ENCODE measurements around the gene NEMF.
"Not testable (repeated sequence)": the region's sequence is repeated elsewhere in the genome, so short reads cannot be mapped to it uniquely, and the experiment has no call there.

The NEMF gene

DNA sequence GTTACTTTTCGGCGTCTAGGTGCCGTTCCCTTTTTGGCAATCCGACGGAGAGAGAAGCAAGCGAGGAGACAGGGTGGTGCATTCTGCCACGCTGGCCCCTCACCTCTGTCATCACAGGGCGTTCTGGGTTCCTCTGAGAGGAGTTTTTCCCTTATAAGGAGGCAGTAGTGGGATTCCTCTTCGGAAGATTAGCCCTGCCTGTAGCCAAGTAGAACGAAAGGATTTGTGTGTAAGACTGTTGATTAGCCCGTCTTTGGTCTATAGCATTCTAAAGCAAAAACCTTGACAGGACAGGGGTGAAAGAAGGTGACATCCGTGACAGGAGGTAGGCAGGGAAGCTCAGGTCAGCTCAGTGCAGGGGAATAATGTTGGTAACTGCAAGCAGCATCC, 9.1 kb upstream of the NEMF start:
- H3K4me1 Mint-ChIP-seq, result peaks cover 12% of the 10 kb centered on the region
- H3K4me3 Mint-ChIP-seq, result no peak overlapping the region
- peaks cover 1% of the 10 kb centered on the region for H3K27me3 Mint-ChIP-seq
- no peaks in the 10 kb centered on the region for H3K9me3 Mint-ChIP-seq
- no peaks in the 10 kb centered on the region for H3K36me3 Mint-ChIP-seq
- no peak overlapping the region for H3K27ac Mint-ChIP-seq

DNA sequence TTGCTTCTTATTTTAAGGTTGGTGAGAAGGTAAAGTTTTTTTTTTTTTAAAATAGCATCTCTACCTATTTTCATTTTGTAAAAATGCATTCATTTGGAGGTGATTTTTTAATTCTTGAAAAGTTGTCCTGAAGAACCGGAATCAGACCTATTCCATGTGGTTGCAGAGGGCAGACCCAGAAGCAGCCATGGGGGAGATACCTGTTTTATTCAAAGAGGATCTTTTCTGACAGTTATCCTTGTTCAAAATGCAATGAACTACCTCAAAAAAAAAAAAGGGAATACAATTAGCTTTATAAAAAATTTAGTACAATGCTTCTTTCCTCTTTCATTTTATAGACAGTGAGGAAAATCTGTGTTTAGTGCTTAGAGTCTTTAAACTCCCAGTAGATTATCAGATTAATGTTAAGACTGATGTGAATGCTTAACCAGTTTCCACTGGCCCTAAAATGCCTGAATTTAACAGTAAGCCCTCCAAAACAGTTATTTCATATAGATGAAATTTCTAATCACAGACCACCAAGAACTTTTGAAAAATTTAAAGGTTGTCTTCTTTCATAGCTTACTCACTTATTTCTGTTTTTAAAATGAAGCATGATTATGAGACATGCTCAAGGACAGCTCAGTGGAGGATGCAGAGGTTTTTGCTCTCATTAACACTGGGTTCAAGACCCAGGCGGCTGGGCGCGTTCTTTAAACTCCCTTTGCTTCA, 8.6 kb upstream of the NEMF start:
- Mint-ChIP-seq H3K4me1 (peaks cover 12% of the 10 kb centered on the region), H3K36me3 (no peaks in the 10 kb centered on the region), H3K27ac (no peak overlapping the region), H3K4me3 (no peak overlapping the region), H3K9me3 (no peaks in the 10 kb centered on the region), H3K27me3 (peaks cover 1% of the 10 kb centered on the region)

DNA sequence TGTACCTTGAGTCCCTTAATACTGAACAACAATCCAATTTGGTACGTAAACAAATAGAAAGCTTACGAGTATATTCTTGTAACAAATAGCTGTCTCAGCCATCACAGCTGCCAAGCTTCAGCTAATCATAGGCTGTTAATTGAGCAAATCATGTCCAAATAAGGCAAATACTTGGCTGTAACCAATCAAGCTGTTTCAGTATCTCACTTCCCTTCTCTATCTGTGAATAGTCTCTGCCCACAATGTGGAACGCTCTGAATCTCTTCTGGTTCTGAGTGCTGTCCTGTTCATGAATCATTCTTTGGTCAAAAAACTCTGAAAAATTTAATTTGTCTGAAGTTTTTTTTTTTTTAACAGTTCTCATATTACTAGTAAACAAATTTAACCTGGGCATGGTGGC, 5.8 kb upstream of the NEMF start:
- H3K4me1 Mint-ChIP-seq, result peaks cover 18% of the 10 kb centered on the region
- H3K9me3 Mint-ChIP-seq, result no peaks in the 10 kb centered on the region
- H3K4me3 Mint-ChIP-seq, result no peak overlapping the region
- no peaks in the 10 kb centered on the region for H3K36me3 Mint-ChIP-seq
- no peak overlapping the region for H3K27ac Mint-ChIP-seq
- peaks cover 1% of the 10 kb centered on the region for H3K27me3 Mint-ChIP-seq

DNA sequence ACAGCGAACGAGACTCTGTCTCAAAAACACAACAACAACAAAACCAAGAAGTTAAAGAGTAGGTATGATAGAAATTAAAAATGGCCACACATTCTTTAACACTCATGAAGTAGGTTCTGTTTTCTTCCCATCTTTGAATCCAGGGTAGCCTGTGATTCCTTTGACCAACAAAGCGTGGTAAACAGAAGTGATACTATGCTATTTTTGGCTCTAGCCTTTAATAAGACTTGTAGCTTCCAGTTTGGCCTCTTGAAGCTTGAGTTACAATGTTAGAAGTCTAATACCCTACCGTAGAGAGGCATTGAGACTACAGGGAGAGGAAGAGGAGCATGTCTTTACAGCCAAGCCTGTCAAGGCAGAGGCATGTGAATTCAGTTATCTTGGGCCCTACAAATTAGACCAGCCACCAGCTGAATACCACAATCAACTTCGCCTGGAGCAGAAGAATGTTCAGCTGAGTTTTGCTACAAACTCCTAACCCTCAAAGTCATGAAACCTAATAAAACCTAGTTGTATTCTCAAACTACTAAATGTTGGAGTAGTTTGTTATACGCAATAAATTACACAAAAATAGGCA, 4.9 kb upstream of the NEMF start:
- Mint-ChIP-seq H3K27me3 (no peaks in the 10 kb centered on the region), H3K4me3 (no peak overlapping the region), H3K27ac (no peak overlapping the region)

DNA sequence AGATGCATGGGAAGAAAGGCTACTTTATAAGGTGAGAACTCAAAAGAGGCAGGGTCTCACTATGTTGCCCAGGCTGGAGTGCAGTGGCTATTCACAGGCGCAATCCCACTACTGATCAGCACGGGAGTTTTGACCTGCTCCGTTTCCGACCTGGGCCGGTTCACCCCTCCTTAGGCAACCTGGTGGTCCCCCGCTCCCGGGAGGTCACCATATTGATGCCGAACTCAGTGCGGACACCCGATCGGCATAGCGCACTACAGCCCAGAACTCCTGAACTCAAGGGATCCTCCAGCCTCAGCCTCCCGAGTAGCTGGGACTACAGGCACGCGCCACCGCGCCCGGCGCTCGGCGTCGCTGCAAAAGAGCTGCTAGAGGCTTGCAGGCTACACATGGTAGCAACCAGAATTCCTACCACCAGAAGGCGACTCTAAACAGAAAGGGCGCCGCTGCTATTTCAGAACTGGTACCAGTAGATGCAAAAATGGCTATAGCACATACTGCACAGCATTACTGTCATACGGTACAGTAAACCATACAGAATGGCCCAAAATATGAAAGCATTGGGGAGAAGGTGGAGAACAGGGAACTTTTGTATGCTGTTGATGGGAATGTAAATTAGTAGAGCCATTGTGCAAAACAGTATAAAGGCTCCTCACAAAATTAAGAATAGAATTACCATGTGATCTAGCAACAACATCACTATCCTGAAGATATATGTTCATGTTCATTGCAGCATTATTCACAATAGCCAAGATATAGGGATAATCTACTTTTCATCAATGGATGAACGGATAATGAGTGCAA, 1.2 kb upstream of the NEMF start:
- Mint-ChIP-seq H3K4me1 (peaks cover 39% of the 10 kb centered on the region), H3K27ac (peak overlapping the region; percentile 100), H3K36me3 (peaks cover 4% of the 10 kb centered on the region), H3K4me3 (peak overlapping the region; percentile 98), H3K27me3 (no peaks in the 10 kb centered on the region), H3K9me3 (no peaks in the 10 kb centered on the region)

More for the DNA sequence above, 4.9 kb upstream of the NEMF start:
- Mint-ChIP-seq H3K9me3 (no peaks in the 10 kb centered on the region), H3K4me1 (peaks cover 26% of the 10 kb centered on the region), H3K36me3 (no peaks in the 10 kb centered on the region)

DNA sequence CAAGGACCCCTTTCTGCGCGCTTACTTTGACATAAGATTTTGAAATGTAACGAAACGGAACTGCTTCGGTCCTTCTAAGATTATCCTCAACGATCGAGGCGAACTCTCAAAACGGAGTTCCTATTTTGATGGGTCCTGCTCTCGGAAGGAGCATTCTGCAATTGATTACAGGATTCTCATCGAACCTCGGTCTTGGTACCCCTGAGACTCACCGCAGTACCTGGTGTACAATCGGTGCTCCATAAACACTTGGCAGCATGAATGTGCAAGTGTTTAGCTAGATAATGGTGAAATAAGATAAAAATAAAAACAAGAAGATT, 530 bp upstream of the NEMF start:
- Mint-ChIP-seq H3K4me3 (peak overlapping the region; percentile 98), H3K9me3 (no peaks in the 10 kb centered on the region), H3K4me1 (peaks cover 40% of the 10 kb centered on the region), H3K27me3 (no peaks in the 10 kb centered on the region), H3K36me3 (peaks cover 4% of the 10 kb centered on the region), H3K27ac (peak overlapping the region; percentile 100)

DNA sequence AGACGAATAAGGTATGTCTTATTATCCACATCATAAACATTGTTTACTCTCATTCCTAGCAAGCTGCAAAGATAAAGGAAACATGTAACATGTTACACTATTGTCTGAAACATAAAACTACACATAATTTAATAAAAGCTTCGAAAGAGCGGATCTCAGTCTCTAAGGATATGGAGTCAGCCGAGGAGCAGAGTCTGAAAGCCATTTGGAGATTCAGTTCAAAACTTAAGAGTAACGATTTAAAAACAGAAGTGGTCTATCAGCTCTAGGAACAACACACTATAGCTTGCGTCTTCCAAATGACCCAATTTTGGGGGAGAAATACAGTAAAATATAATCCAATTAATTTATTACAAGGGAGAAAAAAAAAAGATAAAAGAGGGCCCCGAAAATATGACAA, 775 bp downstream of the NEMF start:
- Mint-ChIP-seq H3K36me3 (peaks cover 4% of the 10 kb centered on the region), H3K27ac (peak overlapping the region; percentile 100), H3K4me1 (peaks cover 43% of the 10 kb centered on the region), H3K9me3 (no peaks in the 10 kb centered on the region), H3K27me3 (no peaks in the 10 kb centered on the region), H3K4me3 (peak overlapping the region; percentile 98)

DNA sequence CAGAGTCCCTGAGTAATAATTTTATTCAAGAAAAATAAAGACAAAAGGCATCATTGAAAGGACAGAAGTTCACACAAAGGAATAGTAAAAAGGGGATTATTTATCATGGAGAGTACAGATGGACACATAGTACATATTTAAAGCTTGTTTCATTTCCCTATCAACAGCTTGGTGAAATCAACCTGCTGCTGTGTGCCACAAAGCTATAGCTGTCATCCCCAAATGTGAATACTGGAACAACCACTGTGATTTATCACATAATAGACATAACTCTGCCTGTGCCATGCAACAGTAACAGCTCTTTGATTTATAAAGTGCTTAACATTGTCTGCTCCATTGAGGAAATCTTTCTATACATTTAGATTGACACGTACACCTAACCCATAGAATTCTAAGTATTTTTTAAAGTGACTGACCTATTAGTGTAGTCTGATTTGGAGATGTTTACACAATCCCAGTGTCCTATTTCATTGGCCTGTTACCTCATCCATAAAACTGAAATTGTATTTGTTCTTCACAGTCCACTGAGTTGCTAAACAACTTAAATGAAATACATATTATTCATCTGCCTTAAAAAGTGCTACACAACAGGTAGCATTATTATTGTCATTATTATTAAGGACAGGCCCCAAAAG, 3.3 kb downstream of the NEMF start:
- Mint-ChIP-seq H3K4me1 (peaks cover 43% of the 10 kb centered on the region), H3K4me3 (no peak overlapping the region)

DNA sequence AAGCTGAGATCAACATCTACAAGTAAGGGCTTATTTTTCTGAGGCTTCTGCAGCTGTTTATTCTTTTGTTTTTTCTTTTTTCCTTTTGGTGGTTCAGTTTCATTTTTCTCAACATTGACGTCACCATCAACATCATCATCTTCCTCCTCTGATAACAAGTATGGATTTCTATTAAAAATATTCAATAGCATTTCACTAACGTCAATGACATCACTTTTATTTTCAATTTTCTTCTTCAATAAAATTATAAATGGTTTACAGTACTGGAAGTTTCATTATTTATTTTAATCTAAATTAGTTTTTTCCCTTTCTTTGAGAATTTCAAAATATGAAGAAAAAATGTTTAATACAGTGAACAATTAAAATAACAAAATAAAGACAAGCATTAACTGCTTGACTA, 23.9 kb downstream of the NEMF start:
- peaks cover 14% of the 10 kb centered on the region for H3K36me3 Mint-ChIP-seq

More for the DNA sequence above, 3.3 kb downstream of the NEMF start:
- H3K9me3 Mint-ChIP-seq, result no peaks in the 10 kb centered on the region
- no peak overlapping the region for H3K27ac Mint-ChIP-seq
- H3K27me3 Mint-ChIP-seq, result no peaks in the 10 kb centered on the region
- H3K36me3 Mint-ChIP-seq, result peaks cover 8% of the 10 kb centered on the region

DNA sequence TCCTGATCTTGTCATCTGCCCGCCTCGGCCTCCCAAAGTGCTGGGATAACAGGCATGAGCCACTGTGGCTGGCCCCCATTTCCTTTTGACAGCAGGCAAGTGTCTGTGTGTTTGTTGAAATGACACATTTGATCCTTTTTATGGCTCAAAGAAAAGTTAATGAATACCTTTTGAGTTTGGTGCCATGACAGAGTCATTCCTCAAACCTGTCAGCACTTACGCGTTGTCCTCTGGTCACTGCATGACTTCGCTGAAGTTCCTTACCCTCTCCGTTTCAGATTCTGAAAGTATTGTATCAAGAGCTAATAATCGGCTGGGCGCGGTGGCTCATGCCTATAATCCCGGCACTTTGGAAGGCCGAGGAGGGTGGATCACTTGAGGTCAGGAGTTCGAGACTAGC, 32.4 kb downstream of the NEMF start:
- Mint-ChIP-seq H3K4me1 (peaks cover 5% of the 10 kb centered on the region), H3K4me3 (no peak overlapping the region), H3K27me3 (no peaks in the 10 kb centered on the region), H3K36me3 (peaks cover 33% of the 10 kb centered on the region), H3K27ac (no peak overlapping the region), H3K9me3 (no peaks in the 10 kb centered on the region)

More for the DNA sequence above, 23.9 kb downstream of the NEMF start:
- Mint-ChIP-seq H3K4me1 (peaks cover 12% of the 10 kb centered on the region), H3K9me3 (no peaks in the 10 kb centered on the region), H3K27me3 (no peaks in the 10 kb centered on the region), H3K4me3 (no peak overlapping the region), H3K27ac (no peak overlapping the region)

DNA sequence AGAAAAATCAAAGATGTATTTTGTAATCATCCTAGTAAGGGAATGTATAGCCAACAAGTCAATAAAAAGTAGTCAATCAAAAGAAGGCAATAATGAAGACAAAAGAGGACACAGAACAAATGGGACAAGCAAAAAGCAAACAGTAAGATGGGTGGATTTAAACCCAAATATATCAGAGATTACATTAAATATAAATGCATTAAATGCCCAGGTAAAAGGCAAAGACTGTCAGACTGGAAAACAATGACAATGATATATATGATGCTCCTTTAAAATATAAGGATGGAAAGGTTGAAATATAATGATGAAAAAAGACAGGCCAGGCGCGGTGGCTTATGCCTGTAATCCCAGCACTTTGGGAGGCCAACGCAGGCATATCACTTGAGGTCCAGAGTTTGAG, 35.7 kb downstream of the NEMF start:
- no peaks in the 10 kb centered on the region for H3K27me3 Mint-ChIP-seq
- H3K4me1 Mint-ChIP-seq, result no peaks in the 10 kb centered on the region
- peaks cover 45% of the 10 kb centered on the region for H3K36me3 Mint-ChIP-seq
- H3K4me3 Mint-ChIP-seq, result no peak overlapping the region
- peaks cover 7% of the 10 kb centered on the region for H3K9me3 Mint-ChIP-seq
- H3K27ac Mint-ChIP-seq, result no peak overlapping the region

DNA sequence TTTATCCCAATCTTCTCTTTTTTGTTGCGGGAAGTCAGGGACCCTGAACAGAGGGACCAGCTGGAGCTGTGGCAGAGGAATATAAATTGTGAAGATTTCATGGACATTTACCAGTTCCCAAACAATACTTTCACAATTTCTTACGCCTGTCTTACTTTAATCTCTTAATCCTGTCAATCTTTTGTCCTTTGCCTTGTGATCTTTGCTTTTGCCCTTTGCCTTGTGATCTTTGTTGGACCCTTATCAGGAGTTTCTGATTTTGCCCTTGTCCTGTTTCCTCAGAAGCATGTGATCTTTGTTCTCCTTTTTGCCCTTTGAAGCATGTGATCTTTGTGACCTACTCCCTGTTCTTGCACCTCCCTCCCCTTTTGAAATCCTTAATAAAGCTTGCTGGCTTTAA, 36.5 kb downstream of the NEMF start:
- H3K36me3 Mint-ChIP-seq, result peaks cover 50% of the 10 kb centered on the region
- H3K4me3 Mint-ChIP-seq, H3K27ac Mint-ChIP-seq, H3K9me3 Mint-ChIP-seq, H3K27me3 Mint-ChIP-seq, H3K4me1 Mint-ChIP-seq: not testable (repeated sequence)

DNA sequence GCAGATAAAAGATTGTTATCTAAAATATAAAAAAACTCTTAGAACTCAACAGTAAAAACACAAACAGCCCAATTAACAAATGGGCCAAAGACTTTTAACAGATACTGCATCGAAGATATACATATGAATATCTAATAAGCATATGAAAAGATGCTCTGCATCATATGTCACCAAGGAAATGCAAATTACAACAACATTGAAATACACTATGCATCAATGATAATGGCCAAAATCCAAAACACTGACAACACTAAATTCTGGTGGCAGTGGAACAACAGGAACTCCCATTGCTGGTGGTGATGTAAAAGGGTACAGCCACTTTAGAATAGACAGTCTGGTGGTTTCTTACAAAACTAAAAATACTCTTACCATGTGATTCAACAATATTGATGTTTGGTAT, 43.8 kb downstream of the NEMF start:
- H3K9me3 Mint-ChIP-seq, result peaks cover 8% of the 10 kb centered on the region
- peaks cover 5% of the 10 kb centered on the region for H3K4me1 Mint-ChIP-seq
- H3K27me3 Mint-ChIP-seq, result no peaks in the 10 kb centered on the region
- H3K36me3 Mint-ChIP-seq, result peaks cover 25% of the 10 kb centered on the region
- no peak overlapping the region for H3K27ac Mint-ChIP-seq
- no peak overlapping the region for H3K4me3 Mint-ChIP-seq

DNA sequence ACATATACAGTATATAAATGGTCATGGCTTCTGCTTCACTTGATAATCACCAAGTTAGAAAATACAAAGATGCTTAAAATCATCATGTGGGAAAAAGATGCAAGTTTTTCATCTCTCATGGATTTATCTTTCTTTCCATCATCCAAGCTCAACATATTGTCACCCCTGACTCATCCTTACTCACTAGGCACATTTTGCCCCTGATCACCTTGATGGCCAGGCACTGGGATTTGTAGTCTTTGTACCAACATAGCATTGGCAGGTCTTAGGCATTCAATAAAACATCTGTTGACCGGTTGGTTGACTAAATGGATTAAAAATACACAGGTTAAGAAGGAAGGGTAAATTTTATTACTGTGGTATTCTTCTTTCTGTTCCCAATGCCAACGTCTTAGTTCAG, 56.6 kb downstream of the NEMF start:
- H3K9me3 Mint-ChIP-seq, result no peaks in the 10 kb centered on the region
- H3K27me3 Mint-ChIP-seq, result no peaks in the 10 kb centered on the region
- H3K36me3 Mint-ChIP-seq, result peaks cover 15% of the 10 kb centered on the region
- no peaks in the 10 kb centered on the region for H3K4me1 Mint-ChIP-seq
- H3K27ac Mint-ChIP-seq, result peak overlapping the region; percentile 48
- no peak overlapping the region for H3K4me3 Mint-ChIP-seq

DNA sequence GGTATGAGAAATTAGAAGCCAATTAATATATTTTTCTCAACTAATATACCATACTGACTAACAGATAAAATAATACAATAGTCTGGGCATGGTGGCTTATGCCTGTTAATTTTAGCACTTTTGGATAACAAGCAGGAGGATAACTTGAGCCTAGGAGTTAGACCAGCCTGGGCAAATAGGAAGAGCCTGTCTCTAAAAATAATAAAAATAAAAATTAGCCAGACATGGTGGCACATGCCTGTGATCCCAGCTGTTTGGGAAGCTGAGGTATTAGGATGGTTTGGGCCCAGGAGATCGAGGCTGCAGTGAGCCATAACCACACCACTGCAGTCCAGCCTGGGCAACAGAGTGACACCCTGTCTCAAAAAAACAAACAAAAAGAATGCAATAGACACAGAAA, 60.0 kb downstream of the NEMF start:
- H3K9me3 Mint-ChIP-seq, result no peaks in the 10 kb centered on the region
- H3K4me1 Mint-ChIP-seq, result peaks cover 5% of the 10 kb centered on the region
- peaks cover 19% of the 10 kb centered on the region for H3K36me3 Mint-ChIP-seq
- no peaks in the 10 kb centered on the region for H3K27me3 Mint-ChIP-seq
- H3K27ac Mint-ChIP-seq, result no peak overlapping the region
- H3K4me3 Mint-ChIP-seq, result no peak overlapping the region

DNA sequence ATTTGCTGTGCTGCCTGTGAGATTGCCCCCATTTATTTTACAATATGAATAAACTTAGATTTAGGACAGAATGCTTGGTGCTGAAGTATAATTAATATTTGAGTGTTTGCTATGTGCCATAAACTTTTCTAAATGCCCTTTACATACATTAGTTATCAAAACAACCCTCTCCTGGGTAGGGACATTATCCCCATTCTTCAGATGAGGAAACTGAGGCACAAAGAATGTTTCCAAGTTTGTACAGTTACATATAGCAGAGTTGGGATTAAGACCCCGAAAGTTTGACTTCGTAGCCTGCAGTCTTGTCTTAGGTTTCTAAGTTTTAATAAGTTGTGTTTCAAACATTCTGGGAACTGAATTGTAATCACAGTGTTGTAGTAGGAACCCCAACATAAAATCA, 66.3 kb downstream of the NEMF start:
- peak overlapping the region; percentile 43 for H3K27ac Mint-ChIP-seq
- peaks cover 18% of the 10 kb centered on the region for H3K36me3 Mint-ChIP-seq
- no peak overlapping the region for H3K4me3 Mint-ChIP-seq
- H3K27me3 Mint-ChIP-seq, result no peaks in the 10 kb centered on the region
- H3K9me3 Mint-ChIP-seq, result no peaks in the 10 kb centered on the region
- peaks cover 8% of the 10 kb centered on the region for H3K4me1 Mint-ChIP-seq
